Activated naive CD8-positive, alpha-beta T cell treated with anti-CD3 and anti-CD28 coated beads, Interleukin-2, amount 10 ng/mL, durations not matched to agents 7 days and 5 days (primary cell): ENCODE measurements around the gene TVP23B. TPM values are rescaled to one million over a fixed set of nuclear protein-coding genes. Genes with fewer than 3 reads are reported as not detected.
A peak's percentile ranks its signal among the peaks of the same experiment; 100 is the strongest.
"Not testable (repeated sequence)": the region's sequence is repeated elsewhere in the genome, so short reads cannot be mapped to it uniquely, and the experiment has no call there.

Source experiments
- ATAC-seq: fragments of 150-1000 bp; cut with Tn5 transposase; one replicate; pipeline ENCODE4 v1.10.0; 2021; ENCODE audit warnings: low read depth, moderate library complexity
- POLR2A ChIA-PET: fragments of 350-600 bp; sonication (Branson Sonifier 250); formaldehyde crosslinking; loops from one replicate; lab custom pipeline; 2021; ENCODE audit warnings: antibody characterized with exemption; lab: Charles Lee
- DNase-seq: peaks from one replicate; pipeline ENCODE4 v3.0.0; 2021
- H3K27ac Mint-ChIP-seq: one replicate; pipeline ENCODE4 v1.8.0; 2022; ENCODE audit warnings: mild to moderate bottlenecking, mixed read lengths
- H3K27me3 Mint-ChIP-seq: one replicate; pipeline ENCODE4 v1.8.0; 2022; ENCODE audit warnings: mild to moderate bottlenecking, moderate library complexity, mixed read lengths
- H3K36me3 Mint-ChIP-seq: one replicate; pipeline ENCODE4 v1.8.0; 2021; ENCODE audit warnings: mild to moderate bottlenecking, mixed read lengths
- H3K4me1 Mint-ChIP-seq: one replicate; pipeline ENCODE4 v1.8.0; 2021; ENCODE audit warnings: mixed read lengths
- H3K4me3 Mint-ChIP-seq: one replicate; pipeline ENCODE4 v1.8.0; 2022; ENCODE audit warnings: mild to moderate bottlenecking, moderate library complexity, mixed read lengths
- H3K9me3 Mint-ChIP-seq: one replicate; pipeline ENCODE4 v1.8.0; 2021; ENCODE audit warnings: mixed read lengths
- total RNA-seq, 2 experiments: library from RNA; stranded (reverse); gene quantifications; one replicate each; pipeline ENCODE4 v1.2.3, GENCODE V29; 2021

The TVP23B gene
- total RNA-seq, 2 experiments from 2014 or later: 31.1 to 33.0 TPM

DNA sequence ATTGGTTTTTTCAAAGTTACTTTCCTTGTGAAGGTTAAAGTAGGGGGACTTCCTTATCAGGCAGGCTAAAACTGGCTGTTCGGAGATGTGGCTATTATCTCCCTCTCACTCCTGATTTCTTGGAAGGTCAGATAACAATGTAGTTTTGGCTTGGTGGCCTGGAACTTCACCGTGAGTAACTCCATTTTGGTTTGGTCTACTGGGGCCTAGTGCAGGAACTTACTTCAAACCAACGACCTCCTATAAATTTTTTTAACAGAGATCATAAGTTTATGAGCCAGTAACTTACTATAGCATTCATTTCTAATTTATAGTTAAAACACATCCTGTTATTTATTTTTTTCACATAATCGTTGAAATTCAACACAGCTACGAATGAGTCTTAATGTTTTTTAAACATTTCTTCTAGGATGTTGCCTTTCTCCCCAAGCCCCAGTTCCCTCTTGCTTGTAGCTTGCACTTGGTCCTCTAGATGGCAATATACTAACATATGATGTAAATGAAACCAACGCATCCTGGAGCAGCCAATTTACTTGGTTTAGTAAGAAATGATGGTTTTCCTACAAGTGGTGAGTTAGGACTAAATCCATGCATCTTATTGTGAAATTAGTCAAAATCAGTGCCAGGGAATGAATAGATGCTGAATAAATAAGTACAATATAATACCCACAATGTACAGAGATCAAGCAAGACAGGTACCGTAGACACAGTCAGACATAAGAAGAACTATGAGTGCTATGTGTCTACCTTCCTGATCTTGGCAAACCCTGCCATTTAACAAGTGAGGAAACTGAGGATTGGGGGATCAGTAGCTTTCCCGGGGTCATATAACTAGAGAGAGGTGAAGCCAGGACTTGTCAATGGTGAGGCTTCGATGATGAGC is 35.7 kb downstream of the TVP23B start:
- DNase-seq, H3K36me3 Mint-ChIP-seq, H3K4me1 Mint-ChIP-seq, H3K27me3 Mint-ChIP-seq, POLR2A ChIA-PET, H3K4me3 Mint-ChIP-seq, H3K27ac Mint-ChIP-seq, H3K9me3 Mint-ChIP-seq: not testable (repeated sequence)
- peak; percentile 73 for ATAC-seq

DNA sequence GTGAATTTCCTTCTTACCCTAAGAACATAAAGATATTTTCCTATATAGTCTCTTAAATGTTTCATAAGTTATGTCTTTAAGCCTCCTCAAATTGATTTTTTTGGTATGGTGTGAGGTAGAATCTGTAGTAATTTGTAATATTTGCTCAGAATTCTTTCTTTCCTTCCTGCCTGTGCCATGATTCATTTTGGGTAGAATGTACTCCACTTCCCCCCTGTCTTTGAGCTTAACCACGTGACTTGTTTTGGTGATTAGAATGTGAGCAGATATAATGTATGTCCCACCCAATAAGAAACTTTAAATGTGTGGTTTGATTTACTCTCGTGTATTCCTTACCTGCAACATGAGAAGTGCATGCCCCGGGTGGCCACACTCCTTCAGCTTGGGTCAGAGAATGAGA is 40.4 kb downstream of the TVP23B start:
- DNase-seq, H3K27ac Mint-ChIP-seq, POLR2A ChIA-PET, ATAC-seq, H3K9me3 Mint-ChIP-seq, H3K36me3 Mint-ChIP-seq, H3K4me3 Mint-ChIP-seq: not testable (repeated sequence)
- H3K27me3 Mint-ChIP-seq: peaks cover 16% of the 10 kb centered on the region
- H3K4me1 Mint-ChIP-seq: peaks cover 10% of the 10 kb centered on the region

DNA sequence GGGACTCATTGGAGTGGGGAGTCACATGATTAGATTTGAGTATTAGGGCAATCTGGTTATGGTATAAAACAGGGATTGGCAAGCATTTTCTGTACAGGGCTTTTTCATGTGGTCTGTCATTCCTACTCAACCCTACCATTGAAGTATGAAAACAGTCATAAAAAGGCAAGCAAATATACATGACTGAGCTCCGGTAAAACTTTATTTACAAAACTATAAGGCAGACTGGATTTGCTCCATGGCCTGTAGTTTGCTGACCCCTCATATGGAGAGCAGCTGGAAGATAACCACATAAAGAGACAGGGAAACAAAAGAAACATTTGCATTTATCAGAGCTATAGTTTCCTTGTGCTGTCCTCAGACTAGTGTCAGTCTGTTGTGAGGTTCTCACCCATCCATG is 46.6 kb downstream of the TVP23B start:
- H3K27ac Mint-ChIP-seq, H3K36me3 Mint-ChIP-seq, H3K27me3 Mint-ChIP-seq, POLR2A ChIA-PET, H3K4me1 Mint-ChIP-seq, H3K9me3 Mint-ChIP-seq, ATAC-seq, DNase-seq, H3K4me3 Mint-ChIP-seq: not testable (repeated sequence)

DNA sequence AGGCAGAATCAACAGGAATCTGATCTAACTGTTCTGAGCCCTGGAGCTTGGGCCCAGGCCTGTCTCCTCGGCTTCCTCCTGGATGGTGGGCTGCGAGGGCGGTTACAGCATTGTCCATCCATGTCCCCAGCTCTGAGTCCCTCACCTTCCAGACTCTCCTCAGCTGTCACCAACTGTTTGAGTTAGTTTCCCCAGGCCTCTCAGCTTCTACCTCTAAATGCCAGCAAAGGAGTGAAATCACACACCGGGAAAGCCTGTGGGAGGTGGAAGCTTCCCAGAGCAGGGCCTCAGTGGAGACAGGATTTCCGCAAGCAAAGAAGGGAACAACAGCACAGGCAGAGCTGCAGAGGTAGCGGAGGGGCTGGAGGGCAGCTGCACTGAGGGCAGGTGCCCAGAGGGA is 67.5 kb downstream of the TVP23B start:
- Mint-ChIP-seq H3K4me3 (no peak overlapping the region), H3K27ac (no peak overlapping the region), H3K36me3 (no peaks in the 10 kb centered on the region), H3K9me3 (no peaks in the 10 kb centered on the region), H3K4me1 (no peaks in the 10 kb centered on the region), H3K27me3 (peaks cover 2% of the 10 kb centered on the region)
- ATAC-seq: no peak
- no peak for DNase-seq
- POLR2A ChIA-PET: no interaction called here

DNA sequence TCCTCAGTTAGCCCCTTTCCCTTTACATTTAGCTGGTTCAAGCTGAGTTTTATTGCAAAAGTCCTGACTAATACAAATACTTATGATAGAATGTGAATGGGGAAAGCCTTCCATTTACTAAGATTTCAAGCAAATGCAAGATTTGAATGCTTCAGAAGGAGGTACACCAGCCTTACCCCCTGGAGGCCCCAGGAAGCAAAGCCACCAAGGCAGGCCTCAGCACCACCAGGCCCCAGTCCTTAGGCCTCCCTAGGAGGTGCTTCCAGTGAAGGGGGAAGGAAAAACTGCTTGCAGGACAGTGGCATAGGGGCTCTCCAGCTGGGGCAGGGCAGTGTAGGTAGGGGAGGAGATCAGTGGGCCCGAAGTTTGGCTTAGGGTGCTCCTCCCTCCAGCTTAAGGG is 69.7 kb downstream of the TVP23B start:
- DNase-seq (no peak), ATAC-seq (no peak)
- no peak overlapping the region for H3K4me3 Mint-ChIP-seq
- no peaks in the 10 kb centered on the region for H3K9me3 Mint-ChIP-seq
- H3K36me3 Mint-ChIP-seq: no peaks in the 10 kb centered on the region
- peaks cover 10% of the 10 kb centered on the region for H3K4me1 Mint-ChIP-seq
- no peak overlapping the region for H3K27ac Mint-ChIP-seq
- POLR2A ChIA-PET: no interaction called here
- no peaks in the 10 kb centered on the region for H3K27me3 Mint-ChIP-seq

DNA sequence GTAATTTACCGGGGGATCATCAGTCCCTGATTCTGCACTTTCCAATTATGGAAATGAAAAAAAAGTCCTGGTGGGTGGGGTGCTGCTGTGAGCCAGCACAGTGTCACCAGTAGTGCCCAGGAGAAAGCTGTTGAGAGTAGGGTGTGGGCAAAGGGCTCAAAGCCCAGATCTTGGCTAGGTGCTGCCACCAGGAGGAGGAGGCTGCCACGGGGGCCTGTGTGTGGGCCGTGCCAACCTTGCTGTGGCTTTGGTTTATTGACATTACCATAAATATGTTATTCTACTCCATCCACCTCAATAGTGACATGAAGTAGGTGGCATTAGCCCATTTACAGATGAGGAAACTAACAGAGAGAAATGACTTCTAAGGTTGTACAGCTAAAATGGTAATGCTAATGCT is 70.2 kb downstream of the TVP23B start:
- Mint-ChIP-seq H3K27ac (no peak overlapping the region), H3K4me3 (no peak overlapping the region), H3K9me3 (no peaks in the 10 kb centered on the region), H3K36me3 (no peaks in the 10 kb centered on the region), H3K4me1 (peaks cover 12% of the 10 kb centered on the region), H3K27me3 (no peaks in the 10 kb centered on the region)
- DNase-seq: no peak
- no peak for ATAC-seq
- POLR2A ChIA-PET: no interaction called here

DNA sequence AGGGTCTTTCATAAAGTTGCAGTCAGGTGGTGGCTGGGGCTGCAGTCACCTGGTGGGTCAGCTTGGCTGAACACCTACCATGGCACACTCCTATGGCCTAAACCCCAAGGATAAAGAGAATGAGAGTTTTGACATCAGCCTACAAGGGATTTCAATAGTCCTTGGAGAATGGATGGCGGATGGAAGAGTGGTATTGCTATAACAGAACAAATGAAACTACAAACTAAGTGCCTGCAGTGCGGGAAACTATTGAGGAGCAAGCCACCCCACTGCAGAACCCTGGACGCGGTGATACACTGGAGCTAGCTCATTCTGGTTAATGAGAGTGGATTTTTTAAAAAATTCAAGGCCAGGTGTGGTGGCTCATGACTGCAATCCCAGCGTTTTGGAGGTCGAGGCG is 74.0 kb downstream of the TVP23B start:
- H3K27ac Mint-ChIP-seq: no peak overlapping the region
- POLR2A ChIA-PET: interaction anchor here (0.7 kb wide), 1 partner anchor 100 kb away, joined by 5 read pairs; no protein-coding TSS in a partner anchor
- peak overlapping the region; percentile 98 for H3K4me3 Mint-ChIP-seq
- H3K9me3 Mint-ChIP-seq: no peaks in the 10 kb centered on the region
- H3K36me3 Mint-ChIP-seq: peaks cover 2% of the 10 kb centered on the region
- ATAC-seq (no peak), DNase-seq (no peak)
- H3K4me1 Mint-ChIP-seq: peaks cover 30% of the 10 kb centered on the region
- no peaks in the 10 kb centered on the region for H3K27me3 Mint-ChIP-seq

DNA sequence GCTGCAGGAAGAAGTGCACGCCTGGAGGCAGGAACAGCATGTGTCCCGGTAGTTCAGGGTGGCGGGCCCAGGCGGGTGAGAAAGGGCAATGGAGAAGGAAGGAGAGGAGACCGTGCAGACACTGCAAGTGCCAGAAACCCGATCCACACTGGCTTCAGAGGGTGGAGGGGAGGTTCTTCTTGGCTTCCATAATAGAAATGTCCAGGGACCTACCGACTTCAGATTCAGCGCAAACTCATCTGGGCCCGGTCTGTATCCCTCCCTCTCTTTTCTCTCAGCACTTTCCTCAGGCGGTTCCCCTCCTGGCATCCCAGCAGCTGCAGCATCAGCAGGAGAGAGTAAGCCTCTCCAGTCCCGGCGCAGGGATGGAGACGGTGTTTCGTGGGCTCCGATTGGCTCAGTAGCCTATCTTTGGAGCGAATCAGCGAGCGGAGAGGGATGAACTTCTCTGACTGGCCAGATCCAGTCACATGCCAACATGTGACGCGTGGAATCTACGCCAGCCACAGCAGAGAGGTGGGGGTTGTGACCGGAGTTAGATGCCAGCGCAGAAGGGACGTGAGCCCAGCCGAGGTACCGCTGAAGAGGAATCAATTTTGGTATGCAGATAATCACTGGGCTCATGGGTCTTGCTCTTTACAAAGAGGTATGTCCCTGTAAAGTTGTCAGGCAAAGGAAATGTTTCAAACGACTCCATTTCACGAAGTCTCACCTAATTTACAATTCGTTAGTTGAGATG is 75.0 kb downstream of the TVP23B start:
- peak; percentile 85 for ATAC-seq

More for the DNA sequence above, 75.0 kb downstream of the TVP23B start:
- Mint-ChIP-seq H3K9me3 (no peaks in the 10 kb centered on the region), H3K36me3 (peaks cover 2% of the 10 kb centered on the region), H3K27me3 (no peaks in the 10 kb centered on the region), H3K4me3 (peak overlapping the region; percentile 98), H3K4me1 (peaks cover 41% of the 10 kb centered on the region), H3K27ac (peak overlapping the region; percentile 90)
- POLR2A ChIA-PET: interaction anchor here (0.7 kb wide), 1 partner anchor 99 kb away, joined by 5 read pairs; no protein-coding TSS in a partner anchor
- DNase-seq: peak; percentile 80

Other genes with a start within 250 kb of the TVP23B start
- not detected for gene TBC1D28, start 136.8 kb upstream of the TVP23B start, total RNA-seq
- gene FOXO3B, start 98.9 kb upstream of the TVP23B start, total RNA-seq: 1 to 10 TPM; 4.2 to 4.8 TPM
- gene FBXW10, start 37.1 kb upstream of the TVP23B start, total RNA-seq: not detected
- gene PRPSAP2, start 76.9 kb downstream of the TVP23B start, total RNA-seq: 10 to 100 TPM; 51.6 to 63.4 TPM
- gene SLC5A10, start 171.0 kb downstream of the TVP23B start, total RNA-seq: not detected
- gene FAM83G, start 223.6 kb downstream of the TVP23B start, total RNA-seq: 1 to 10 TPM; 7.1 to 8.3 TPM